Measurements from ENCODE around the gene LCP2. TPM values are rescaled to one million over a fixed set of nuclear protein-coding genes. Genes with fewer than 3 reads are reported as not detected.

LCP2 gene
- total RNA-seq, 4 donors from 2014 or later = 3.2 to 22.7 (median 6.9) TPM

- Histone ChIP-seq H3K9me3 (no peaks in the 10 kb centered on the region), H3K27ac (no peak overlapping the region), H3K4me3 (replicated peaks in 1 of 3) (no peak overlapping the region), H3K36me3 (no peaks in the 10 kb centered on the region), H3K27me3 (no peaks in the 10 kb centered on the region), H3K4me1 (no peaks in the 10 kb centered on the region)
- TF ChIP-seq POLR2A (IDR thresholded peaks at IDR 0.05) (no peak), CTCF (IDR thresholded peaks at IDR 0.05) (no peak)
- WGBS, 2 donors = 67% methylated on average over 6 of the region's 6 CpGs
- intact Hi-C loops (cut with DNase I) = no loop called here
- no peak for DNase-seq
Observed at GRCh38 chr5:170221327-170221741, 76.2 kb downstream of the LCP2 start.

- H3K27me3 ChIP-seq = no peaks in the 10 kb centered on the region
- no peak overlapping the region for H3K4me3 ChIP-seq (replicated peaks in 1 of 3)
- H3K36me3 ChIP-seq = no peaks in the 10 kb centered on the region
- no peak for DNase-seq
- H3K4me1 ChIP-seq = no peaks in the 10 kb centered on the region
- intact Hi-C loops (cut with DNase I) = no loop called here
- WGBS, 2 donors = 87 to 100% methylated on average over 2 of the region's 2 CpGs
- TF ChIP-seq CTCF (IDR thresholded peaks at IDR 0.05) (no peak), POLR2A (IDR thresholded peaks at IDR 0.05) (no peak)
- H3K27ac ChIP-seq = no peak overlapping the region
- H3K9me3 ChIP-seq = no peaks in the 10 kb centered on the region
Observed at GRCh38 chr5:170220191-170220590, 77.4 kb downstream of the LCP2 start.

- TF ChIP-seq POLR2A (IDR thresholded peaks at IDR 0.05) (no peak), CTCF (IDR thresholded peaks at IDR 0.05) (no peak)
- no peaks in the 10 kb centered on the region for H3K9me3 ChIP-seq
- intact Hi-C loops (cut with DNase I) = no loop called here
- DNase-seq = no peak
- no peak overlapping the region for H3K27ac ChIP-seq
- 81 to 85% methylated on average over 2 of the region's 2 CpGs for WGBS, 2 donors
- no peak overlapping the region for H3K4me3 ChIP-seq (replicated peaks in 1 of 3)
- no peaks in the 10 kb centered on the region for H3K36me3 ChIP-seq
- no peaks in the 10 kb centered on the region for H3K4me1 ChIP-seq
- no peaks in the 10 kb centered on the region for H3K27me3 ChIP-seq
Observed at GRCh38 chr5:170219615-170220014, 78.0 kb downstream of the LCP2 start.

- TF ChIP-seq CTCF (IDR thresholded peaks at IDR 0.05) (no peak), POLR2A (IDR thresholded peaks at IDR 0.05) (no peak)
- intact Hi-C loops (cut with DNase I) = no loop called here
- H3K36me3 ChIP-seq = no peaks in the 10 kb centered on the region
- no peak for DNase-seq
- no peak overlapping the region for H3K4me3 ChIP-seq (replicated peaks in 1 of 3)
- no peaks in the 10 kb centered on the region for H3K4me1 ChIP-seq
- H3K27ac ChIP-seq = no peak overlapping the region
- no peaks in the 10 kb centered on the region for H3K27me3 ChIP-seq
- H3K9me3 ChIP-seq = no peaks in the 10 kb centered on the region
- WGBS, 2 donors = 32 to 48% methylated on average over 1 of the region's 1 CpG
Observed at GRCh38 chr5:170218726-170219125, 78.9 kb downstream of the LCP2 start.

- no peak for DNase-seq
- Histone ChIP-seq H3K36me3 (no peaks in the 10 kb centered on the region), H3K4me1 (no peaks in the 10 kb centered on the region), H3K4me3 (replicated peaks in 1 of 3) (no peak overlapping the region), H3K27ac (no peak overlapping the region), H3K9me3 (no peaks in the 10 kb centered on the region), H3K27me3 (no peaks in the 10 kb centered on the region)
- 84 to 87% methylated on average over 5 of the region's 5 CpGs for WGBS, 2 donors
- TF ChIP-seq POLR2A (IDR thresholded peaks at IDR 0.05) (no peak), CTCF (IDR thresholded peaks at IDR 0.05) (no peak)
- intact Hi-C loops (cut with DNase I) = no loop called here
Observed at GRCh38 chr5:170217831-170218230, 79.7 kb downstream of the LCP2 start.
